GM21423 (cell line): ENCODE data around the gene COL7A1.

ENCODE experiments used
- ATAC-seq: cut with Tn5 transposase; IDR thresholded peaks from one replicate; pipeline ENCODE4 v1.9.1; 2021; ENCODE audit warnings: mild to moderate bottlenecking, moderate library complexity; ENCODE audit not compliant: unreplicated experiment

COL7A1 gene

GRCh38 chr3:48595075-48595525, at the start of gene COL7A1:
COL7A1 (minus strand) TSS chr3:48595329; CDS start chr3:48595159, 170 bp downstream.
- ATAC-seq = no peak

DNA sequence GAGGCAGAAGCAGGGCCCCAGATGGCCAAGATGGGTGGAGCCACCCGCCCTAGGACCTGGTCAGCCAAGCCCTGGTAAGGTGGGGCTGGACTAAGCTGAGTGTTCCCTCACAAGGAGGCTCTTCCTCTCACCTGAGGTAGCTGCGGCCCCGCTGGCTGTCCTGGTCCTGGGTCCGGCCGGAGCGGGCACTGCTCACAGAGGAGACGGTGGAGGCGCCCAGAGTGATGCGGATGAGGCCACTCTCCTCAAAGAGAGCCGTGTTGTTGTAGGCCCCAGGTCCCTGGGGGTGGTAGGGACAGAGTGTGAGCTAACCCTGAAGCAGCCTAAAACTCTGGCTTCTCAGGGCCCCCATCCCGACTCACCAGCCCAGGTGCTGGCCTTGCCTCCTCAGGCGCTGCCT, 47.5 kb upstream of the COL7A1 start:
- no peak for ATAC-seq

- ATAC-seq = no peak
Measured at GRCh38 chr3:48641396-48641795, 46.3 kb upstream of the COL7A1 start.

DNA sequence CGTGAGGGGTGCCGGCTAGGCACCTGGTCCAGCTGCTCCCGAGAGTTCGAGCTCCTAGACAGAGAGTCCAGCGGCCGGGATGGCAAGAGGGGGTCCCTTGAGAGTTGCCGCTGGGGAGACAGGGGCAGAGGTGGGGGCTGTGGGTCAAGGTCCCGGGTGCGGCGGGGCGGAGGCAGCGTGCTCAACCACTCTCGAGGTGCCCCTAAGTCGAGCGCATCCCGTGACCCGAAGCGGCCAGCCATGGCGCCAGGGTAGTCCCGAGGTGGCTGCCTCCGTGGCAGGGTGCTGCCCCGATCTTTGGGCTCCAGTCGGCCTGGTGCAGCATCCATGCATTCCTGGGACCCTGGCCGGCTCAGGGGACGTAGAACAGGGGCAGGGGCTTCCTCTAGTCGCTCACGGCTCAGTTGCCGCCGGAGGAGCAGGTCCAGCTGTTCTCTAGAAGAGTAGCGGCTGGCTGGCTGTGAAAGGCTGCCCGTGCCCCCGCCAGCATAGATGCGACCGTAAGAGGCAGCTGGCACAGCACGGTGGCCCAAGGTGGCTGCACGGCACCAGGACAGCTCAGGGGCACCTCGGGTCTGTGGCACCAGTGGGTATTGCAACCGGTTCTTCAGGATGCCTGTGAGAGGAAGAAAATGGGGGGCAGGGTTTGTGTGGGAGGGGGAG, 44.9 kb upstream of the COL7A1 start:
- no peak for ATAC-seq

DNA sequence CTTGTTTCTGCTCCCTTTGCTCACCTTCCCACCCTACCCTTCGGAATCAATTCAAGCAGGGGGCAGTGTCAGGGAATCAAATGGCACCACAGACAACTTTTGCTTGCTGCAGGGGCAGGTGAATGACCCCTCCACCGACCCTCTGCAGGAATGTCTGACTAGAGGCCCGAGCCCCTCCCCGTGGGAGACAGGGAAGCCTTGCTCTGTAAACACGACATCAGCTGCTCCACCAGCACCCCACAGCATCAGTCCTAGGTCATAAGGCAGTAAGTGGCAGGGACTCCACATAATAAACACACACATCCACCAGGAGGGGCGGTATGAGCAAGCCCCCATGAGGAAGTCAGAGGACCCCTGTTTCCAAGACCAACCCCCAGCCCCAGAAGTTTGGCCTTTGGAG, 42.2 kb upstream of the COL7A1 start:
- no peak for ATAC-seq

DNA sequence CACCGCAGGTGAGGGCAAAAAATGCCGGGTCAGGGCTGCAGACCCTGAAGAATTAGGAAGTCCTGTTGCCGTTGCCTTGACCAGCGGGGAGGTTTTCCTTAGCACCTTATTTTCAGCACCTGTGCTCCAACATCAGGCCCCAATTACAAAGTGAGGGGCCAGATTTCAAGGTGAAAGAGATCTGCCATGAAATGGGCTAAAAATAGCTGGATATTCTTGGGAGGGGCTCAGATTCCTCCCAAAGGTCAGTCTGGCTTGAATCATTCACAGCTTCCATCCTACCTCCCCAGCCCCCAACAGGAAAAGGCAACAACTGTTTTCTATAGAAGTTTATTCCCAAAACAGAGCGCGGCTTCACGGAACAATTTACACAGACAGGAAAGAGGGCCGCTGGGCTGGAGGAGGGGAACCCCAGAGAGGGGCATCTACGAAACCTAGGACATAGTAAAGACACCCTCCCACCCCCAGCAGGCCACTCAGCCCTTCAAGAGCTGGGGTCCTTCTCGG, 41.1 kb upstream of the COL7A1 start:
- ATAC-seq = no peak

GRCh38 chr3:48635222-48636021, 40.3 kb upstream of the COL7A1 start, which contains the start of gene SLC26A6:
SLC26A6 (minus strand) TSS chr3:48635461; CDS start chr3:48635393, 68 bp downstream.
- ATAC-seq = peak; percentile 88

- peak; percentile 8 for ATAC-seq
Measured at GRCh38 chr3:48634661-48635221, 39.6 kb upstream of the COL7A1 start.

- no peak for ATAC-seq
Measured at GRCh38 chr3:48633743-48634142, 38.6 kb upstream of the COL7A1 start.

- ATAC-seq = no peak
Measured at GRCh38 chr3:48633256-48633655, 38.1 kb upstream of the COL7A1 start.

- ATAC-seq = no peak
Measured at GRCh38 chr3:48631516-48632448, 36.7 kb upstream of the COL7A1 start.

DNA sequence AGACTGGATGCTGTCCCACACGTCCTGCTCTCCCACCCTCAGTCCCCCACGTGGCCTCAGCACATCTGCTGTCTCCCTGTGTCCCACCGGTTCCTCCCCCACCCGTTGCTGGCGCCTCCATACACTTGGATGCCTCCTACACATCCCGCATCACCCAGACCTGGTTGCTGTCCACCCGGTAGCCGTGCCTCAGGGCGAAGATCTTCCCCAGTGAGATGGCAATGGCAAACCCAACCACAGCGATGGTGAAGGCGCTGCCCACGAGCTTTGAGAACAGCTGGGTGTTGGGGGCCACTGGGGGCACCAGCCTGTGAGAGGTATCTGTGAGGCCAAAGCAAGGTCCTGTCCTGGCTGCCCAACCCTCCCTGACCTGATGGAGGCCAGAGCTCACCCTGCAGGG, 35.7 kb upstream of the COL7A1 start:
- ATAC-seq = no peak

DNA sequence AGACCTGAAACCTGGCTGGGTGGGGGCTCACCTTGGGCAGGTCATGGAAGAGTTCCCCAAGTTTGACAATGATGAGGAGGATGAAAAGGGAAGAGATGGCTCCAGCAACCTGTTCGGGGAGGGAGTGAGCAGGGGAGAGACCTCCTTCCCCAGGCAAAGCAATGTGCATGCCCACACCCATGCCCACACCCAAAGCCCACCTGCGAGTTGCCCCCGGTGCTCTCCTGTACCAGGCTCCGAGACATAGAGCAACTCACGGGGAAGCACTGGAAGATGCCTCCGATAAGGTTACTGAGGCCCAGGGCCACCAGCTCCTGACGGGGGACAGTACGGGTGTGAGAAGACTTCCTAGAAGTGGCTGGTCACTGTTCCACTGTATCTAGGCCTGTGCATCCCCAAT, 35.3 kb upstream of the COL7A1 start:
- ATAC-seq = no peak

DNA sequence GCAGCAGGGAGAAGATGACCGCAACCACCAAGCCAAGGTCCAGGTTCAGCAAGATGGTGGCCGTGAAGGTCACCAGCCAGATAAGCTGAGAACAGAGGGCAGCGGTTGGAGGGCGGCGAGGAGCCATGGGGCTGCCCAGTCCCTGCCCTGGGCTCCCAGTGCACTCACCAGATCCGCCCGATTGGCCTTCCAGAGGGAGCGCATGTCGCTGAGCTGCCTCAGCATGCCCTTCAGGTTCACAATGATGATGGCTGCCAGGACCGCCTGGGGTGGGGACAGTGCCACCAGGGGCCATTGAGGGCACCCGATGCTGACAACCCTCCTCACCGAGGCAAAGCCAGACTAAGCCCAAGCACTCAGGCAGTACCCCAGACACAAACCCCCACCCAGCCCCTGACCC, 34.8 kb upstream of the COL7A1 start:
- no peak for ATAC-seq

DNA sequence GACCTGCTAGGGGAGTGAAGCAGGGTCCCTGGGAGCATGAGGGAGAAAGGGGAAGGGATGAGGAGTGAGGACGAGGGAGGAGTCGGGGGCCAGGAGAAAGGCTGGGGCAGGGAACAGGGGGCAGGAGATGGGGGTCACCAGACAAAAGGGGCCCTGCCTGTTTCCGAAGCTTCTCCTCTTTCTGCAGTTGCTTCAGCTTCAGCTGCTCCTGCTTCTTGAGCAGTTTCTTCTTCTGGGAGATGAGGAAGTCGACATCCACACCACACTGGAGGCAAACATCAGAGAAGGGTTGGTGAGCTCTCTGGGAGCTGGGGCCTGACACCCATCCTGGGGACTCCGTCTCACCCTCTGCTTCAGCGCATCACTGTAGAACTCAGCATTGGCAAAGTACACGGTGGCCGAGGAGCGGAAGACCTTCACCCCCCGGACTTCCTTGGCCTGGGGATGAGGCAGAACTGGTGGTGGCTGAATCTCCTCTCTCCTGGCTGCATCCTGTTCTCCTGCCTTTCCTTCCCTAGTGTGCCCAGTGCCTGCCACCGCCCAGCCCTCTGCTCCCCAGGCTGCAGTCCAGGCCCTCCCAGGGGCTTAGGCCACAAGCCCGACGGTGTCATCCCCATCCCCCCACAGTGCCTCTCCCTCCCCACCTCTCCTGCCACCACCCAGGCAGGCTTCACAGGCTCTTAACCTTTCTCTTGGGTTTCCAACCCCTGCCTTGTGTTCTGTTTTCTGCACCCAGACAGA, 33.3 kb upstream of the COL7A1 start:
- ATAC-seq = no peak

DNA sequence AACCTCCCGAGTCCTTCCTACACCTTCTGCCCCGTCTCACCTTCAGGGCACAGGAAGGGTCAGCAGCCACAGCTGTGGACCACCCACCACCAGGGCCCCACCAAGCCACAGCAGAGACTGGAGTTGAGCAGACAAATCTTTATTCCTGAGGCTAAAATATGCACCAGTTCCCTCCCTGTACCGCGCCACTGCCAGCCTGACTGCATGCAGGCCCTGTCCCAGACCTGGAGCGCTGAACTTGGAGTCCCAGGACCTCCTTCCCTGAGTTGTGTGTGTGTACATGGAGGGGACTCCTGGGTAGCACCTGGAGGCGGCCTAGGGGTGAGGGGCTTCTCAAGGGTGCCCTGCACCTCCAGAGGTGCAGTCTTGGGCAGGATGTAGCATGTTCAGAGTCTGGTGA, 30.5 kb upstream of the COL7A1 start:
- no peak for ATAC-seq

DNA sequence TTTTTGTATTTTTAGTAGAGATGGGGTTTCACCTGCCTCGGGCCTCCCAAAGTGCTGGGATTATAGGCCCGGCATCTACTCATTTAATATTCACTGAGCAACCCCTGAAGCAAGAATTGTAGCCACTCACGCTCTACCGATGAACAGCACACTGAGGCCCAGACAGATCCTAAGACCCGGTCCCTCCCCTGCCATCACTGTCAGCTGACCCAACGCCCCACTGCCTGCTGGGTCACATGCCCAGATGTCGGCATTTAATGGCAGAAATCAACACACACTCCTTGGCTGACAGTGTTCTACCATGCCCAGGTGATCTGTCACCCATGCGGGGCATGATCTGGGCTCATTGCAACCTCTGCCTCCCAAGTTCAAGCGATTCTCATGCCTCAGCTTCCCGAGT, 29.6 kb upstream of the COL7A1 start:
- ATAC-seq = no peak

- ATAC-seq = no peak
Measured at GRCh38 chr3:48623851-48624547, 28.9 kb upstream of the COL7A1 start.

DNA sequence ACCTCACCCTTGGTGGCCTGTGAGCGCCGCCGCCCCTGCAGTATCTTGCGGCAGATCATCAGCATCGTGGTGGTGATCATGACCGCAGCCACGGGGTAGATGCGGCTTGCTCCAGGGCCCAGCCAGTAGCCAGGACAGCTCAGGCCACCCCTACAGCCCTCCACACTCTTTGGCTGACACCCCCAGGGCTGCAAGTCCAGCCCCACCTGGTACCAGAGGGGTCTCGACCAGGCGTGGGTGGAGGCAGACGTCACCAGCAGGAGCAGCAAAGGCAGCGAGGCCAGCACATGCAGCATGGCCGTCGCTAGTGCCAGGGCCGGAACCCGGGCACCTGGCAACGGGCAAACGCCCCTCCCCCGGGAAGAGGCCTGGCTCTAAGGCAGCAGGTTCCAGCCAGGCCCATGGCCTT, 26.3 kb upstream of the COL7A1 start, which contains the start of gene TMEM89:
Gene TMEM89, minus strand, starts transcription at position 309 of the 409 bp plus-strand sequence. Its CDS starts 13 bp downstream, at position 296.
- ATAC-seq = no peak
